ENCODE measurements around the gene FCN1.

DNA sequence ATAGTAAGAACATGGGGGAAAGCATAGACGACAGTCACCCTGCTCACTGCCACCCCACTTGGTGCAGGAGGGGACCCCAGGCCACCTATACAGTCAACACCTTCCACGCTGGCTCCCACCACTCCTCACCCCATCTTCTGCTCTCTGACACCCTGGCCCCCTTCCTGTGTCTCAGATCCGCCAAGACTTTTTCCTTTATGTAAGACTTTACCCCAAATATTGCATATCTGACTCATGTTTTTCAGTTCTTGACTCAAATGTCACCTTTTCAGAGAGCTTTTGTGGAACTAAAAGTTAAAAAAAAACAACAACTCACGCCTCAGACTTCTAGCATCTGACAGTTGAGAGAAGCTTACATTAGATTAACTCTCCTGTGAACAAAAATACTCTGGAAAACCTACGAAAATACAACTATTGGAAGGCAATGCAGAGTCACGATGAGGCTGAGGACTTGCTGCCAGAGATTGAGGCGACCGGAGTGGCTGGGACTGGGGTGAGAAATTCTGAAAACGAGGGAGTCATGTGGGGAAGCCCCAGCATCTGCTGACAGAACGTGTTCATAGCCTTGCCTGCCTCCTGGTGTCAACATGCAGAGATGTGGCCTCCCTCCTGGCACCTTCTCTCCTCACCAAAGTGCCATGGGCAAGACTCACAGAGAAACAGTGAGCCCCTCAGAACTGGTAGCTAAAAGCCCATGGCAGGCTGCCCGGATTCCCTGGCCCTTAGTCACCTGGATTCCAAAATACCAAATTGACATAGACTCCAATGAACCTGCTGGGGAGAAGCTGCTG, 59.5 kb downstream of the FCN1 start:
- TF ChIP-seq CTCF (IDR thresholded peaks at IDR 0.05) (no peak), POLR2A (IDR thresholded peaks at IDR 0.05) (no peak)
